ENCODE results near the gene ERLIN1. TPM values are rescaled to one million over a fixed set of nuclear protein-coding genes. Genes with fewer than 3 reads are reported as not detected.

The ERLIN1 gene
- total and polyA plus RNA-seq, 10 of the 15 experiments (the other 5 are each of a cell fraction or from before 2014, with no cell fraction given), result 4.9 to 21.7 (median 13.0) TPM

GRCh38 chr10:100158044-100158805 is 27.6 kb downstream of the ERLIN1 start (continued):
- TF ChIP-seq, protein P1, sequence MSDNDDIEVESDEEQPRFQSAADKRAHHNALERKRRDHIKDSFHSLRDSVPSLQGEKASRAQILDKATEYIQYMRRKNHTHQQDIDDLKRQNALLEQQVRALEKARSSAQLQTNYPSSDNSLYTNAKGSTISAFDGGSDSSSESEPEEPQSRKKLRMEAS (IDR thresholded peaks at IDR 0.05; ENCODE audit: low read depth, low read length), result no peak
- TF ChIP-seq BRCA1 (IDR thresholded peaks at IDR 0.05; ENCODE audit: low read depth, low read length) (no peak), SUZ12 (IDR thresholded peaks at IDR 0.05; ENCODE audit: unreplicated experiment) (no peak), ATF7 (IDR thresholded peaks at IDR 0.05; ENCODE audit: low read depth) (0 out of 2 replicates have a peak, but pooled peaks have one; percentile 28), RUNX3 (IDR thresholded peaks at IDR 0.05; ENCODE audit: low read length) (peak; percentile 75), CREM (IDR thresholded peaks at IDR 0.05; ENCODE audit: low read depth) (0 out of 2 replicates have a peak, but pooled peaks have one; percentile 46), ZBED1 (IDR thresholded peaks at IDR 0.05; ENCODE audit: borderline replicate concordance) (0 out of 2 replicates have a peak, but pooled peaks have one; percentile 28), MTA2 (IDR thresholded peaks at IDR 0.05; ENCODE audit: low read depth) (peak; percentile 49), FOXM1 (IDR thresholded peaks at IDR 0.05; ENCODE audit: low read depth, low read length) (peak; percentile 63; the same call in 1 of the 2 replicates), DPF2 (IDR thresholded peaks at IDR 0.05) (no peak), HDGF (IDR thresholded peaks at IDR 0.05) (no peak; the same call in 1 of the 2 replicates)
- TF ChIP-seq, protein P2, sequence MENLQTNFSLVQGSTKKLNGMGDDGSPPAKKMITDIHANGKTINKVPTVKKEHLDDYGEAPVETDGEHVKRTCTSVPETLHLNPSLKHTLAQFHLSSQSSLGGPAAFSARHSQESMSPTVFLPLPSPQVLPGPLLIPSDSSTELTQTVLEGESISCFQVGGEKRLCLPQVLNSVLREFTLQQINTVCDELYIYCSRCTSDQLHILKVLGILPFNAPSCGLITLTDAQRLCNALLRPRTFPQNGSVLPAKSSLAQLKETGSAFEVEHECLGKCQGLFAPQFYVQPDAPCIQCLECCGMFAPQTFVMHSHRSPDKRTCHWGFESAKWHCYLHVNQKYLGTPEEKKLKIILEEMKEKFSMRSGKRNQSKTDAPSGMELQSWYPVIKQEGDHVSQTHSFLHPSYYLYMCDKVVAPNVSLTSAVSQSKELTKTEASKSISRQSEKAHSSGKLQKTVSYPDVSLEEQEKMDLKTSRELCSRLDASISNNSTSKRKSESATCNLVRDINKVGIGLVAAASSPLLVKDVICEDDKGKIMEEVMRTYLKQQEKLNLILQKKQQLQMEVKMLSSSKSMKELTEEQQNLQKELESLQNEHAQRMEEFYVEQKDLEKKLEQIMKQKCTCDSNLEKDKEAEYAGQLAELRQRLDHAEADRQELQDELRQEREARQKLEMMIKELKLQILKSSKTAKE (IDR thresholded peaks at IDR 0.05; ENCODE audit: low read depth, poor library complexity, severe bottlenecking), result peak; percentile 77
- TF ChIP-seq, protein P3, sequence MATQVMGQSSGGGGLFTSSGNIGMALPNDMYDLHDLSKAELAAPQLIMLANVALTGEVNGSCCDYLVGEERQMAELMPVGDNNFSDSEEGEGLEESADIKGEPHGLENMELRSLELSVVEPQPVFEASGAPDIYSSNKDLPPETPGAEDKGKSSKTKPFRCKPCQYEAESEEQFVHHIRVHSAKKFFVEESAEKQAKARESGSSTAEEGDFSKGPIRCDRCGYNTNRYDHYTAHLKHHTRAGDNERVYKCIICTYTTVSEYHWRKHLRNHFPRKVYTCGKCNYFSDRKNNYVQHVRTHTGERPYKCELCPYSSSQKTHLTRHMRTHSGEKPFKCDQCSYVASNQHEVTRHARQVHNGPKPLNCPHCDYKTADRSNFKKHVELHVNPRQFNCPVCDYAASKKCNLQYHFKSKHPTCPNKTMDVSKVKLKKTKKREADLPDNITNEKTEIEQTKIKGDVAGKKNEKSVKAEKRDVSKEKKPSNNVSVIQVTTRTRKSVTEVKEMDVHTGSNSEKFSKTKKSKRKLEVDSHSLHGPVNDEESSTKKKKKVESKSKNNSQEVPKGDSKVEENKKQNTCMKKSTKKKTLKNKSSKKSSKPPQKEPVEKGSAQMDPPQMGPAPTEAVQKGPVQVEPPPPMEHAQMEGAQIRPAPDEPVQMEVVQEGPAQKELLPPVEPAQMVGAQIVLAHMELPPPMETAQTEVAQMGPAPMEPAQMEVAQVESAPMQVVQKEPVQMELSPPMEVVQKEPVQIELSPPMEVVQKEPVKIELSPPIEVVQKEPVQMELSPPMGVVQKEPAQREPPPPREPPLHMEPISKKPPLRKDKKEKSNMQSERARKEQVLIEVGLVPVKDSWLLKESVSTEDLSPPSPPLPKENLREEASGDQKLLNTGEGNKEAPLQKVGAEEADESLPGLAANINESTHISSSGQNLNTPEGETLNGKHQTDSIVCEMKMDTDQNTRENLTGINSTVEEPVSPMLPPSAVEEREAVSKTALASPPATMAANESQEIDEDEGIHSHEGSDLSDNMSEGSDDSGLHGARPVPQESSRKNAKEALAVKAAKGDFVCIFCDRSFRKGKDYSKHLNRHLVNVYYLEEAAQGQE (IDR thresholded peaks at IDR 0.05; ENCODE audit: low read depth, low read length), result no peak
